ENCODE data around the gene ADAMTS17.

ADAMTS17 gene

GRCh38 chr15:100285641-100286295 is 56.0 kb downstream of the ADAMTS17 start:
- Histone ChIP-seq H3K4me1 (ENCODE audit: low read length) (no peaks in the 10 kb centered on the region), H3K27me3 (ENCODE audit: low read depth, low read length) (no peaks in the 10 kb centered on the region), H3K9ac (ENCODE audit: low read length) (no peak overlapping the region), H3K4me2 (ENCODE audit: low read length) (no peak overlapping the region), H4K20me1 (ENCODE audit: insufficient read depth, low read length) (no peaks in the 10 kb centered on the region), H3K79me2 (ENCODE audit: low read length) (no peaks in the 10 kb centered on the region), H3K27ac (ENCODE audit: low read length) (no peak overlapping the region), H3K4me3 (ENCODE audit: low read length) (no peak overlapping the region), H3K9me3 (ENCODE audit: insufficient read depth, low read length) (no peaks in the 10 kb centered on the region; the same call in 1 of the 2 replicates), H2AFZ (ENCODE audit: low read depth, low read length) (no peak overlapping the region), H3K36me3 (replicated peaks; ENCODE audit: low read depth, low read length) (no peaks in the 10 kb centered on the region)
- TF ChIP-seq EZH2phosphoT487 (IDR thresholded peaks at IDR 0.05; ENCODE audit: low read depth) = no peak
- TF ChIP-seq, protein P1, sequence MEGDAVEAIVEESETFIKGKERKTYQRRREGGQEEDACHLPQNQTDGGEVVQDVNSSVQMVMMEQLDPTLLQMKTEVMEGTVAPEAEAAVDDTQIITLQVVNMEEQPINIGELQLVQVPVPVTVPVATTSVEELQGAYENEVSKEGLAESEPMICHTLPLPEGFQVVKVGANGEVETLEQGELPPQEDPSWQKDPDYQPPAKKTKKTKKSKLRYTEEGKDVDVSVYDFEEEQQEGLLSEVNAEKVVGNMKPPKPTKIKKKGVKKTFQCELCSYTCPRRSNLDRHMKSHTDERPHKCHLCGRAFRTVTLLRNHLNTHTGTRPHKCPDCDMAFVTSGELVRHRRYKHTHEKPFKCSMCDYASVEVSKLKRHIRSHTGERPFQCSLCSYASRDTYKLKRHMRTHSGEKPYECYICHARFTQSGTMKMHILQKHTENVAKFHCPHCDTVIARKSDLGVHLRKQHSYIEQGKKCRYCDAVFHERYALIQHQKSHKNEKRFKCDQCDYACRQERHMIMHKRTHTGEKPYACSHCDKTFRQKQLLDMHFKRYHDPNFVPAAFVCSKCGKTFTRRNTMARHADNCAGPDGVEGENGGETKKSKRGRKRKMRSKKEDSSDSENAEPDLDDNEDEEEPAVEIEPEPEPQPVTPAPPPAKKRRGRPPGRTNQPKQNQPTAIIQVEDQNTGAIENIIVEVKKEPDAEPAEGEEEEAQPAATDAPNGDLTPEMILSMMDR (IDR thresholded peaks at IDR 0.05; ENCODE audit: low read depth, low read length) = no peak

DNA sequence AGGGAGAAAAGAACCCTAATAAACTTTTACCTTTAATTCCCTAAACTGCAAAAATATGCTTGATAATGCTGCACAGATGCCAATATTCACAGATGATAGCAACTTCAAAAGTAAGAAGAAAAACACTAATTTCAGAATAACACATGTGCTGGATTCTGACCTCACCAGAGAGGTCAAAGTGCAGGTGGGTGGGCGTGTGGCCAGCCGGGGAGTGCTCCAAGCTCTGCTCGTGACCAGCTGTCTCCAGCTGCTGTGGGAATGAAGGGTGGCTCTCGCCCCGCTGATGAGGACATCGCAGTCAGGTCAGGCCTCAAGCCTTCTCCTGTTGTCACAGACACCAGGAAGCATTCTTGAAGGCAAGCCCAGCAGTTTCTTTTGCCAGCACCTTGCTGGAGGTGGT is 57.1 kb downstream of the ADAMTS17 start:
- Histone ChIP-seq H2AFZ (ENCODE audit: low read depth, low read length) (no peak overlapping the region), H3K4me2 (ENCODE audit: low read length) (no peak overlapping the region), H3K27me3 (ENCODE audit: low read depth, low read length) (no peaks in the 10 kb centered on the region), H4K20me1 (ENCODE audit: insufficient read depth, low read length) (no peaks in the 10 kb centered on the region), H3K36me3 (replicated peaks; ENCODE audit: low read depth, low read length) (no peaks in the 10 kb centered on the region), H3K9ac (ENCODE audit: low read length) (no peak overlapping the region), H3K4me1 (ENCODE audit: low read length) (no peaks in the 10 kb centered on the region), H3K27ac (ENCODE audit: low read length) (no peak overlapping the region), H3K79me2 (ENCODE audit: low read length) (no peaks in the 10 kb centered on the region), H3K4me3 (ENCODE audit: low read length) (no peak overlapping the region), H3K9me3 (ENCODE audit: insufficient read depth, low read length) (no peaks in the 10 kb centered on the region; the same call in 1 of the 2 replicates)
- no peak for TF ChIP-seq EZH2phosphoT487 (IDR thresholded peaks at IDR 0.05; ENCODE audit: low read depth)
- TF ChIP-seq, protein P1 (IDR thresholded peaks at IDR 0.05; ENCODE audit: low read depth, low read length) = no peak

DNA sequence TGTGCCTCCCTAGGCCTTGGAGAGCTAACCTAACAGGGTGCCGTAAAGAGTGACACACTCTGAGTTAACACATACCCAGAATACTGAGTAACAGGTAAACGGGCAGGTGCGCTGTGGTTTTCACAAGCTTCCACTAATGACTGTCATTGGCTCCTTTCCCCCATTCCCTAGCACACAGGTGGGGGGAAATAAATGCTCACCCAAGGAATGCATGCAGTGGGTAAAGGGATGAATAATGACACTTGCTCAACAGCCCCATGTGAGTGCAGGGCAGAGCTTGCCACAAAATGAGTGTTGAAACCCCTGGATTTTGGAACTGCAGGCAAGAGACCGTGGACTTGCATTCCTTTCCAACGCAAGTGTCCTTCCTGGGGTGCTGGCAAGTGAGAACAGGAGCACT is 57.6 kb downstream of the ADAMTS17 start:
- Histone ChIP-seq H3K36me3 (replicated peaks; ENCODE audit: low read depth, low read length) (no peaks in the 10 kb centered on the region), H3K4me2 (ENCODE audit: low read length) (no peak overlapping the region), H3K9ac (ENCODE audit: low read length) (no peak overlapping the region), H3K4me3 (ENCODE audit: low read length) (no peak overlapping the region), H3K4me1 (ENCODE audit: low read length) (no peaks in the 10 kb centered on the region), H3K79me2 (ENCODE audit: low read length) (no peaks in the 10 kb centered on the region), H3K9me3 (ENCODE audit: insufficient read depth, low read length) (no peaks in the 10 kb centered on the region; the same call in 1 of the 2 replicates), H2AFZ (ENCODE audit: low read depth, low read length) (no peak overlapping the region), H3K27ac (ENCODE audit: low read length) (no peak overlapping the region), H3K27me3 (ENCODE audit: low read depth, low read length) (no peaks in the 10 kb centered on the region), H4K20me1 (ENCODE audit: insufficient read depth, low read length) (no peaks in the 10 kb centered on the region)
- no peak for TF ChIP-seq EZH2phosphoT487 (IDR thresholded peaks at IDR 0.05; ENCODE audit: low read depth)
- TF ChIP-seq, protein P1 (IDR thresholded peaks at IDR 0.05; ENCODE audit: low read depth, low read length) = no peak

GRCh38 chr15:100281096-100281917 is 60.5 kb downstream of the ADAMTS17 start:
- no peak for TF ChIP-seq EZH2phosphoT487 (IDR thresholded peaks at IDR 0.05; ENCODE audit: low read depth)
- TF ChIP-seq, protein P1 (IDR thresholded peaks at IDR 0.05; ENCODE audit: low read depth, low read length) = no peak
- Histone ChIP-seq H3K9ac (ENCODE audit: low read length) (no peak overlapping the region), H3K27me3 (ENCODE audit: low read depth, low read length) (no peaks in the 10 kb centered on the region), H2AFZ (ENCODE audit: low read depth, low read length) (no peak overlapping the region), H3K4me3 (ENCODE audit: low read length) (no peak overlapping the region), H3K36me3 (replicated peaks; ENCODE audit: low read depth, low read length) (no peaks in the 10 kb centered on the region), H3K4me2 (ENCODE audit: low read length) (no peak overlapping the region), H4K20me1 (ENCODE audit: insufficient read depth, low read length) (no peaks in the 10 kb centered on the region), H3K4me1 (ENCODE audit: low read length) (no peaks in the 10 kb centered on the region), H3K27ac (ENCODE audit: low read length) (no peak overlapping the region), H3K9me3 (ENCODE audit: insufficient read depth, low read length) (no peaks in the 10 kb centered on the region), H3K79me2 (ENCODE audit: low read length) (no peaks in the 10 kb centered on the region)

Measured in OCI-LY3 (cell line).